Muscle of leg (tissue), 11 donors: Measurements from ENCODE around the gene FLNA. TPM values are rescaled to one million over a fixed set of nuclear protein-coding genes. Genes with fewer than 3 reads are reported as not detected.
"Not testable (repeated sequence)": the region's sequence is repeated elsewhere in the genome, so short reads cannot be mapped to it uniquely, and the experiment has no call there.

ENCODE experiments used
- DNase-seq: peaks from one replicate; pipeline ENCODE4 v3.0.0; 2013
- H3K27ac ChIP-seq: one replicate; pipeline ENCODE4 v1.5.1; 2013; ENCODE audit warnings: mild to moderate bottlenecking, low read length, control low read depth
- H3K27me3 ChIP-seq: one replicate; pipeline ENCODE4 v1.6.1; 2013; ENCODE audit warnings: low read length; ENCODE audit not compliant: control insufficient read depth, insufficient read depth
- H3K36me3 ChIP-seq: one replicate; pipeline ENCODE4 v1.6.1; 2013; ENCODE audit warnings: low read length; ENCODE audit not compliant: control insufficient read depth, insufficient read depth
- H3K4me1 ChIP-seq: one replicate; pipeline ENCODE4 v1.6.1; 2013; ENCODE audit warnings: low read length; ENCODE audit not compliant: control insufficient read depth, insufficient read depth
- H3K4me3 ChIP-seq: one replicate; pipeline ENCODE4 v1.5.1; 2013; ENCODE audit warnings: low read length, control low read depth
- H3K9me3 ChIP-seq: replicated peaks from 2 replicates; pipeline ENCODE4 v1.6.1; 2013; ENCODE audit warnings: low read depth, low read length; ENCODE audit not compliant: control insufficient read depth
- WGBS: methylation state at CpG from one replicate; pipeline ENCODE4 v1.1.5; 2013; ENCODE audit warnings: missing lambda C conversion rate; ENCODE audit not compliant: insufficient coverage; 5-methylcytosine and 5-hydroxymethylcytosine counted together
- polyA plus RNA-seq, 8 donors: library from polyadenylated mRNA; unstranded; fragments of 120-200 nt; gene quantifications; one replicate each; pipeline versions ENCODE4 v1.2.1 to v1.2.3, GENCODE V29; 2013; ENCODE audit warnings: inconsistent platforms in 1 of 8, low replicate concordance in 1 of 8; ENCODE audit not compliant: insufficient read length in 8 of 8, insufficient read depth in 1 of 8
- total RNA-seq: library from RNA; stranded (reverse); fragments of 120-200 nt; gene quantifications from one replicate; pipeline ENCODE4 v1.2.4, GENCODE V29; 2013

The FLNA gene
- total and polyA plus RNA-seq, 9 donors: 212 to 450 (median 365) TPM

- WGBS: 62% methylated on average over 7 of the region's 9 CpGs
- DNase-seq: peak; percentile 54
- no peaks in the 10 kb centered on the region for H3K9me3 ChIP-seq
These were observed 66.1 kb downstream of the FLNA start for GRCh38 chrX:154308108-154308946.

GRCh38 chrX:154307202-154307601 lies 67.2 kb downstream of the FLNA start:
- Histone ChIP-seq H3K27ac (no peak overlapping the region), H3K9me3 (no peaks in the 10 kb centered on the region), H3K4me1 (no peaks in the 10 kb centered on the region), H3K36me3 (no peaks in the 10 kb centered on the region), H3K4me3 (no peak overlapping the region), H3K27me3 (no peaks in the 10 kb centered on the region)
- WGBS: 65% methylated on average over 4 of the region's 6 CpGs
- DNase-seq: peak; percentile 55

More at GRCh38 chrX:154308108-154308946, 66.1 kb downstream of the FLNA start:
- Histone ChIP-seq H3K4me1 (no peaks in the 10 kb centered on the region), H3K27ac (no peak overlapping the region), H3K27me3 (no peaks in the 10 kb centered on the region), H3K36me3 (no peaks in the 10 kb centered on the region), H3K4me3 (no peak overlapping the region)

GRCh38 chrX:154305541-154306205 lies 68.8 kb downstream of the FLNA start:
- WGBS: 95% methylated on average over 5 of the region's 11 CpGs
- H3K27ac ChIP-seq: no peak overlapping the region
- no peaks in the 10 kb centered on the region for H3K9me3 ChIP-seq
- no peak overlapping the region for H3K4me3 ChIP-seq
- no peaks in the 10 kb centered on the region for H3K36me3 ChIP-seq
- H3K4me1 ChIP-seq: no peaks in the 10 kb centered on the region
- H3K27me3 ChIP-seq: no peaks in the 10 kb centered on the region
- no peak for DNase-seq

- Histone ChIP-seq H3K9me3 (no peaks in the 10 kb centered on the region), H3K4me1 (no peaks in the 10 kb centered on the region), H3K27me3 (no peaks in the 10 kb centered on the region), H3K4me3 (no peak overlapping the region), H3K36me3 (no peaks in the 10 kb centered on the region), H3K27ac (no peak overlapping the region)
- 88% methylated on average over 7 of the region's 10 CpGs for WGBS
- DNase-seq: no peak
These were observed 69.6 kb downstream of the FLNA start for GRCh38 chrX:154304846-154305245.

GRCh38 chrX:154303476-154303875 lies 71.0 kb downstream of the FLNA start:
- 67% methylated on average over 8 of the region's 8 CpGs for WGBS
- no peaks in the 10 kb centered on the region for H3K36me3 ChIP-seq
- DNase-seq: no peak
- H3K9me3 ChIP-seq: no peaks in the 10 kb centered on the region
- H3K27ac ChIP-seq: no peak overlapping the region
- H3K27me3 ChIP-seq: no peaks in the 10 kb centered on the region
- no peak overlapping the region for H3K4me3 ChIP-seq
- H3K4me1 ChIP-seq: no peaks in the 10 kb centered on the region

GRCh38 chrX:154302998-154303397 lies 71.4 kb downstream of the FLNA start:
- H3K9me3 ChIP-seq, DNase-seq, H3K4me1 ChIP-seq, H3K36me3 ChIP-seq, H3K4me3 ChIP-seq, H3K27me3 ChIP-seq, H3K27ac ChIP-seq: not testable (repeated sequence)
- 78% methylated on average over 3 of the region's 7 CpGs for WGBS

- no peaks in the 10 kb centered on the region for H3K27me3 ChIP-seq
- no peaks in the 10 kb centered on the region for H3K4me1 ChIP-seq
- no peaks in the 10 kb centered on the region for H3K9me3 ChIP-seq
- no peak overlapping the region for H3K27ac ChIP-seq
- H3K36me3 ChIP-seq: no peaks in the 10 kb centered on the region
- no peak for DNase-seq
- H3K4me3 ChIP-seq: no peak overlapping the region
- WGBS: 98% methylated on average over 4 of the region's 8 CpGs
These were observed 73.6 kb downstream of the FLNA start for GRCh38 chrX:154300816-154301215.

Other genes with a start within 250 kb of the FLNA start
- not detected for gene OPN1LW, start 230.4 kb downstream of the FLNA start, total RNA-seq
- gene OPN1LW, start 230.4 kb downstream of the FLNA start, polyA plus RNA-seq: not detected
- not detected for gene OPN1MW, start 192.0 kb downstream of the FLNA start, total RNA-seq
- gene OPN1MW, start 192.0 kb downstream of the FLNA start, polyA plus RNA-seq: not detected
- not detected for gene OPN1MW2, start 154.9 kb downstream of the FLNA start, total RNA-seq
- not detected for gene OPN1MW2, start 154.9 kb downstream of the FLNA start, polyA plus RNA-seq
- gene OPN1MW3, start 117.1 kb downstream of the FLNA start, total RNA-seq: not detected
- gene OPN1MW3, start 117.1 kb downstream of the FLNA start, polyA plus RNA-seq: not detected
- not detected for gene TEX28, start 79.5 kb downstream of the FLNA start, total RNA-seq
- gene TEX28, start 79.5 kb downstream of the FLNA start, polyA plus RNA-seq: not detected
- 0.27 TPM for gene TKTL1, start 78.8 kb downstream of the FLNA start, total RNA-seq
- under 1 TPM; 0.15 to 0.73 (median 0.29) TPM for gene TKTL1, start 78.8 kb downstream of the FLNA start, polyA plus RNA-seq
- gene EMD, start 4.7 kb upstream of the FLNA start, total RNA-seq: 8.7 TPM
- gene EMD, start 4.7 kb upstream of the FLNA start, polyA plus RNA-seq: 10 to 100 TPM; 48.8 to 66.7 (median 57.4) TPM
- gene RPL10, start 23.7 kb upstream of the FLNA start, total RNA-seq: 7,222 TPM
- gene RPL10, start 23.7 kb upstream of the FLNA start, polyA plus RNA-seq: 1,000 to 10,000 TPM; 5,887 to 6,889 (median 5,977) TPM
- gene DNASE1L1, start 34.6 kb upstream of the FLNA start, total RNA-seq: 35.2 TPM
- 10 to 100 TPM; 17.8 to 38.7 (median 30.8) TPM for gene DNASE1L1, start 34.6 kb upstream of the FLNA start, polyA plus RNA-seq
- 17.2 TPM for gene TAFAZZIN, start 36.9 kb upstream of the FLNA start, total RNA-seq
- gene TAFAZZIN, start 36.9 kb upstream of the FLNA start, polyA plus RNA-seq: 10 to 100 TPM; 17.0 to 34.8 (median 27.3) TPM
- 30.0 TPM for gene ATP6AP1, start 54.0 kb upstream of the FLNA start, total RNA-seq
- 10 to 100 TPM; 58.0 to 78.3 (median 67.6) TPM for gene ATP6AP1, start 54.0 kb upstream of the FLNA start, polyA plus RNA-seq
- gene GDI1, start 62.5 kb upstream of the FLNA start, total RNA-seq: 45.4 TPM
- 100 to 1,000 TPM in 2 of 8 donors, 10 to 100 TPM in 6; 78.6 to 106 (median 91.5) TPM for gene GDI1, start 62.5 kb upstream of the FLNA start, polyA plus RNA-seq
- 38.0 TPM for gene FAM50A, start 69.5 kb upstream of the FLNA start, total RNA-seq
- gene FAM50A, start 69.5 kb upstream of the FLNA start, polyA plus RNA-seq: 10 to 100 TPM; 61.4 to 71.4 (median 65.9) TPM
- 7.4 TPM for gene PLXNA3, start 83.6 kb upstream of the FLNA start, total RNA-seq
- 10 to 100 TPM; 27.5 to 48.1 (median 38.8) TPM for gene PLXNA3, start 83.6 kb upstream of the FLNA start, polyA plus RNA-seq
- 16.2 TPM for gene LAGE3, start 104.6 kb upstream of the FLNA start, total RNA-seq
- 10 to 100 TPM; 12.1 to 15.9 (median 14.5) TPM for gene LAGE3, start 104.6 kb upstream of the FLNA start, polyA plus RNA-seq
- 26.2 TPM for gene UBL4A, start 112.0 kb upstream of the FLNA start, total RNA-seq
- gene UBL4A, start 112.0 kb upstream of the FLNA start, polyA plus RNA-seq: 10 to 100 TPM; 20.3 to 27.8 (median 24.5) TPM
- gene SLC10A3, start 116.0 kb upstream of the FLNA start, total RNA-seq: 7.8 TPM
- gene SLC10A3, start 116.0 kb upstream of the FLNA start, polyA plus RNA-seq: 10 to 100 TPM; 10.4 to 17.9 (median 13.3) TPM
- 19.1 TPM for gene FAM3A, start 141.6 kb upstream of the FLNA start, total RNA-seq
- 10 to 100 TPM; 22.7 to 34.7 (median 28.9) TPM for gene FAM3A, start 141.6 kb upstream of the FLNA start, polyA plus RNA-seq
- gene G6PD, start 172.2 kb upstream of the FLNA start, total RNA-seq: 5.8 TPM
- 10 to 100 TPM; 11.0 to 19.4 (median 13.9) TPM for gene G6PD, start 172.2 kb upstream of the FLNA start, polyA plus RNA-seq
- gene IKBKG, start 173.0 kb upstream of the FLNA start, total RNA-seq: 9.4 TPM
- 10 to 100 TPM; 12.2 to 16.3 (median 14.0) TPM for gene IKBKG, start 173.0 kb upstream of the FLNA start, polyA plus RNA-seq
- not detected for gene CTAG1A, start 210.5 kb upstream of the FLNA start, total RNA-seq
- gene CTAG1A, start 210.5 kb upstream of the FLNA start, polyA plus RNA-seq: not detected
- not detected for gene CTAG1B, start 244.6 kb upstream of the FLNA start, total RNA-seq
- gene CTAG1B, start 244.6 kb upstream of the FLNA start, polyA plus RNA-seq: not detected